ENCODE data around the gene STRA6. TPM values are rescaled to one million over a fixed set of nuclear protein-coding genes. Genes with fewer than 3 reads are reported as not detected.

STRA6 gene
- total RNA-seq, 4 donors from 2014 or later, result 0.19 TPM; not detected in 3

DNA sequence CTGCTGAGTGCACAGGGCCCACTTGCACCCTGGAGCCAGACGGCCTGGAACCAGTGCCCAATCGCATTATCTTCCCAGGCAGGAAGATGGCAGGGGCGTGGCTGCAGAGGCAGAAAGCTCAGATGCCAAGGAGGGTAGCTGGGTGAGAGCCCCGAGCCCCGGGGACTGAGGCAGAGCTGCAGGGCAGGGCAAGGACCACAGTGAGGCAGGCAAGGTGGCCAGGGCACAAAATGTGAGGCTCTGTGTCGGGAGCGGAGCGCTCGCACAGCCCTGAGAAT lies 31.9 kb upstream of the STRA6 start:
- TF ChIP-seq, protein P1, sequence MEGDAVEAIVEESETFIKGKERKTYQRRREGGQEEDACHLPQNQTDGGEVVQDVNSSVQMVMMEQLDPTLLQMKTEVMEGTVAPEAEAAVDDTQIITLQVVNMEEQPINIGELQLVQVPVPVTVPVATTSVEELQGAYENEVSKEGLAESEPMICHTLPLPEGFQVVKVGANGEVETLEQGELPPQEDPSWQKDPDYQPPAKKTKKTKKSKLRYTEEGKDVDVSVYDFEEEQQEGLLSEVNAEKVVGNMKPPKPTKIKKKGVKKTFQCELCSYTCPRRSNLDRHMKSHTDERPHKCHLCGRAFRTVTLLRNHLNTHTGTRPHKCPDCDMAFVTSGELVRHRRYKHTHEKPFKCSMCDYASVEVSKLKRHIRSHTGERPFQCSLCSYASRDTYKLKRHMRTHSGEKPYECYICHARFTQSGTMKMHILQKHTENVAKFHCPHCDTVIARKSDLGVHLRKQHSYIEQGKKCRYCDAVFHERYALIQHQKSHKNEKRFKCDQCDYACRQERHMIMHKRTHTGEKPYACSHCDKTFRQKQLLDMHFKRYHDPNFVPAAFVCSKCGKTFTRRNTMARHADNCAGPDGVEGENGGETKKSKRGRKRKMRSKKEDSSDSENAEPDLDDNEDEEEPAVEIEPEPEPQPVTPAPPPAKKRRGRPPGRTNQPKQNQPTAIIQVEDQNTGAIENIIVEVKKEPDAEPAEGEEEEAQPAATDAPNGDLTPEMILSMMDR (IDR thresholded peaks at IDR 0.05), result no peak
- ATAC-seq (ENCODE audit: low FRiP score), result no peak
- DNase-seq (ENCODE audit: low spot score), result no peak

DNA sequence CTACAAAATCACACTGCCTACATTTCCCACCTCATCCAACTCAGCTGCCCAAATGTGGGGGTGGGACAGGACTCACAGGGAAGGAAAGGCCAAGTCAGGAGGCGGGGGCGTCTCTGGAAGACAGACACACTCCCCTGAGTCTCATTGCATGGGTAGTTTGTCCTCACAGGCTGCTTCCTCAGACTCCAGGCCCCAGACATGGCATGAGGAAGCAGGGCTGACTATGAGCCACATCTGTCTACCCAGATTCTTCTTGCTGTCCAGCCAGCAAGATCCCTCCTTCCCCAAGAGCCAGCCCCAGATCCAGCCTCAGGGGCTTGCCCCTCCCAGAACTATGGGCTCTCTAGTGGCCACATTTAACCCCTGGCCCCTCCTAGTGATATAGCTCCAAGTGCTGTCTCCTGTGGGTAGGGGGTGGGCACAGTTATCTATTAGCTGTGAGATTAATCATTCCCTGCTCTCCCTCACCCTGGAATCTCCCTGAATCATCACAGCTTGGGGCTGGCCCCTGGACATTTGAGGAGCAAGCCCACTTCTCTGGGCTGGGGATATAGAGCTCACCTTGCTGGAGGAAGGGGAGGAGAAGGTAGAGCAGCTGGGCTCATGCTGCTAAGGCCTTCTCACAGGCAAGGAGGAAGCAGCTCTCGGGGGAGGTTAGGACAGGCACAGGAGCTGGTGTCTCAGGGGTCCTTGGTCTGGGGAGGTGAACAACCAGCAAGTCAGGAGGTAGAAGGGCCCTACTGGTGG lies 31.4 kb upstream of the STRA6 start:
- TF ChIP-seq, protein P1 (IDR thresholded peaks at IDR 0.05), result no peak
- no peak for DNase-seq (ENCODE audit: low spot score)
- ATAC-seq (ENCODE audit: low FRiP score), result no peak

DNA sequence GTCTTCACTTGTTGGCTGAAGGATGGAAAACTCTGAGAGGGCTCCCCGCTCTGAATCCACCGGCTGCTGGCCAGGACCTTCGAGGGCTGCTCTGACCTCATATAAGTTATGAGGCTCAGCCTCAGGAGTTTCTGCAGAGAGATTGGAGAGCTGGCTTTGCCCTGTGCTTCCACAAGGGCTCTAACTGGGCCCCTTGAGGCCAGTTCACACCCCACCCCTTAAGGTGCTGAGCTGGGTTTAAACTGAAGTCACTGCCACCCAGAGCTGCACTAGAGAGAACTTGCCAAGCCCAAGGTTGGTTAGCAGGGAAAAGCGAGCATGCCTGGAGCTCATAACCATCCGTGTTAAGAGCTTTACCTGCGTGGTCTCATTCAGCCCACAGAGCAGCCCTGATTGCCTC lies 30.8 kb upstream of the STRA6 start:
- ATAC-seq (ENCODE audit: low FRiP score), result no peak
- TF ChIP-seq, protein P1 (IDR thresholded peaks at IDR 0.05), result no peak
- no peak for DNase-seq (ENCODE audit: low spot score)

DNA sequence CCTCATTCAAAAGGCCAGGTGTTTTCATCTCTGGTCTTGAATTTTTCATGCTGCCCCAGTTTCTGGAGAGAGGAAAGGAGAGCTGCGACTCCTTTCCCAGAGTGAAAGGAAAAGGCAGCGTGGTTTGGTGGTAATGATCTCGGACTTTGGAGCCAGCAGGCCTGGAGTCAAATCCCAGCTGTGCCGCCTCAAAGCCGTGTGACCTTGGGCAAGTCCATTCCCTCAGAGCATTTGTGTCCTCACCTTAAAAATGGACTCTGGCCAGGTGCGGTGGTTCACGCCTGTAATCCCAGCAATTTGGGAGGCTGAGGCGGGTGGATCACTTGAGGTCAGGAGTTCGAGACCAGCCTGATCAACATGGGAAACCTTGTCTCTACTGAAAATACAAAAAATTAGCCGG lies 28.9 kb upstream of the STRA6 start:
- TF ChIP-seq, protein P1 (IDR thresholded peaks at IDR 0.05), result no peak
- DNase-seq (ENCODE audit: low spot score) (no peak), ATAC-seq (ENCODE audit: low FRiP score) (no peak)

DNA sequence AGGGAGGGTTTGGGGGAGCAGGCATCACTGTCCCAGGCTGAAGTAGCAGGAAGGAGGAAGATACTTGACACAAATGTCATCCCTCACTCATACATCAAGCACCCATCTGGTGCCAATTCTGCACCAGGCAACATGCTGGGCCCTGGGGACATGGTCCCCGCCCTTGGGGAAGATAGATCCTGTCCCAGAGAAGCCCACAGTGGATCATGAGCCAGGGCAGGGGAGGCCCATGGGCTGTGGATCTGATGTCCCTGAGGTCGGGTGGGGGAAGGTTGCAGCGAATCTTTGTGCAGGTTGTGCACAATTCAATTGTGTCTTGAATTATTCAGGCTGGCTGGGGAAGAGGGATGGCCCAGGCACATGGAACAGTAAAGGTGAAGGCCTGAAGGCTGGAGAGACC lies 27.1 kb upstream of the STRA6 start:
- TF ChIP-seq, protein P1 (IDR thresholded peaks at IDR 0.05), result no peak
- DNase-seq (ENCODE audit: low spot score) (no peak), ATAC-seq (ENCODE audit: low FRiP score) (no peak)

DNA sequence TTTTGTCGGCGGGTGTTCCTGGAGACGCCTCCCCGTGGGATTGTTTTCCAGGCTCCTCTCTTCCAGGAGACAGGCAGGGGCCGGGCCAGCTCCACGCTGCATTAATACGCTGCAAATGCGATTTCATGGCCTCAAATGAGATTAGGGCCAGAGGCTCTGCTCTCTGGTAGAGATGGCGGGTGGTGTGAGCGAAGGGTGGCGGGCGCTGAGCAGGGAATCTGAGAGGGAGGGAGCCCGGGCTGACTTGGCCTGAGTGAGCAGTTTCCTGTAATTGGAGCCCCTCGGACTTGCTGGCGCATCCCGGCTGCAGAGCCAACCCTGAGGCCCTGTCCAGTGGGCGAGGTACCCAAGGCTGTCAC lies 26.1 kb upstream of the STRA6 start:
- TF ChIP-seq, protein P1 (IDR thresholded peaks at IDR 0.05), result no peak
- DNase-seq (ENCODE audit: low spot score) (no peak), ATAC-seq (ENCODE audit: low FRiP score) (no peak)

DNA sequence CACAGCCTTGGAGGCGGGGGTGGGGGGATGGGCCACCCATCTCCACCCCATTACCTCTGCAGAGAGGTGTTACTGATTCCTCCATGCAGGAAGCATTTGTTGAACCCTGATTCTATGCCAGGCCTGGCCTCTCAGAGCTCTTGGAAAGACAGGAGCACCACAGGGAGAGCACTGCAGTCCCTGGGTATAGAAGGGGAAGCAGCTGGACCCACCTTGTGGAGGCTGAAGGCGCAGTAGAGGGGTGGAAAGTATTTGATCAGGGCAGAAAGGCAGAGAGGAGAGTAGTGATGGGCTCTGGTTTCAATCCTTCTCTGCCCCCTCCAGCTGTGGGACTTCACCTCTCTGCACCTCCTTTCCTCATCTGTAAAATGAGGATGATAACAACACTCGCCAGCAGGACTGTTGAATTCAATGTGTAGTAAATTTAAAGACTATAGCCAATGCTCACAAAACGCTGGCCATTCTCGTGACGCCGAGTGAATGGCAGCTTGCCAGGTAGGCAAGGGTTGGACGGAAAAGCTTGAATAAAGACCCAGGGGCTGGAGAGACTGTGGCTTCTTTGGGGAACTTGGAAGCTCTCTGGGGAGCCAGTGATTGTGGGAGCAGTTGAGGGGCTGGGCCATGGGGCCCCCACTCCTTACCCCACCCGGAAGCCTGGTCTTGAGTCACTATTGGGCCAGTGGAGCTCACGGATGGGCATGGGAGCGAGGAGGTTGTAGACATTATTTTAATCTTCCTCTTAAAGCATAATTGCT lies 25.6 kb upstream of the STRA6 start:
- no peak for DNase-seq (ENCODE audit: low spot score)
- TF ChIP-seq, protein P1 (IDR thresholded peaks at IDR 0.05), result no peak
- no peak for ATAC-seq (ENCODE audit: low FRiP score)
